MM.1S (cell line): Measurements from ENCODE around the gene RRP15.

Source experiments
- DNase-seq: peaks from one replicate; pipeline ENCODE4 v3.0.0-alpha.2; 2015
- H2AFZ ChIP-seq: fragments of 300-600 bp; sonication (generic); 2 replicates; pipeline ENCODE4 v1.6.0; 2016; ENCODE audit warnings: antibody characterized with exemption, low read length
- H3F3A ChIP-seq: fragments of 300-600 bp; sonication (generic); 2 replicates; pipeline ENCODE4 v1.6.1; 2016; ENCODE audit warnings: mild to moderate bottlenecking, antibody characterized with exemption, low read length, moderate library complexity, mixed read lengths; ENCODE audit not compliant: insufficient read depth
- H3K27ac ChIP-seq: fragments of 300-600 bp; sonication (generic); 2 replicates; pipeline ENCODE4 v1.5.1; 2016; ENCODE audit warnings: mild to moderate bottlenecking, low read length
- H3K27me3 ChIP-seq: fragments of 300-600 bp; sonication (generic); replicated peaks from 2 replicates; pipeline ENCODE4 v1.6.0; 2016; ENCODE audit warnings: low read length; ENCODE audit not compliant: insufficient read depth
- H3K36me3 ChIP-seq: fragments of 300-600 bp; sonication (generic); replicated peaks from 2 replicates; pipeline ENCODE4 v1.6.1; 2016; ENCODE audit warnings: mild to moderate bottlenecking, low read length, mixed read lengths; ENCODE audit not compliant: insufficient read depth
- H3K4me1 ChIP-seq: fragments of 300-600 bp; sonication (generic); 2 replicates; pipeline ENCODE4 v1.6.1; 2016; ENCODE audit warnings: low read length, mixed read lengths
- H3K4me2 ChIP-seq: fragments of 300-600 bp; sonication (generic); 2 replicates; pipeline ENCODE4 v1.6.0; 2016; ENCODE audit warnings: low read depth, low read length
- H3K4me3 ChIP-seq: fragments of 300-600 bp; sonication (generic); 2 replicates; pipeline ENCODE4 v1.5.1; 2016; ENCODE audit warnings: low read length, mixed read lengths
- H3K79me2 ChIP-seq: fragments of 300-600 bp; sonication (generic); 2 replicates; pipeline ENCODE4 v1.6.1; 2016; ENCODE audit warnings: mixed run types, low read length, mixed read lengths
- H3K9ac ChIP-seq: fragments of 300-600 bp; sonication (generic); 2 replicates; pipeline ENCODE4 v1.6.1; 2016; ENCODE audit warnings: low read length, mixed read lengths
- H3K9me2 ChIP-seq: fragments of 300-600 bp; sonication (generic); replicated peaks from 2 replicates; pipeline ENCODE4 v1.6.1; 2016; ENCODE audit warnings: mild to moderate bottlenecking, low read length, mixed read lengths; ENCODE audit not compliant: insufficient read depth
- H3K9me3 ChIP-seq: fragments of 300-600 bp; sonication (generic); replicated peaks from 2 replicates; pipeline ENCODE4 v1.6.1; 2016; ENCODE audit warnings: mild to moderate bottlenecking, low read length, mixed read lengths; ENCODE audit not compliant: insufficient read depth
- H4K20me1 ChIP-seq: fragments of 300-600 bp; sonication (generic); 2 replicates; pipeline ENCODE4 v1.6.1; 2016; ENCODE audit warnings: mild to moderate bottlenecking, low read length, moderate library complexity, mixed read lengths; ENCODE audit not compliant: insufficient read depth
- EZH2 ChIP-seq: fragments of 300-600 bp; sonication (generic); optimal IDR thresholded peaks from 2 replicates; pipeline ENCODE3; 2017; ENCODE audit warnings: low read depth, mild to moderate bottlenecking, antibody characterized with exemption, low read length, mixed read lengths
- EZH2phosphoT487 ChIP-seq: fragments of 300-600 bp; sonication (generic); IDR thresholded peaks from 2 replicates; pipeline ENCODE4 v1.6.1; 2018; ENCODE audit warnings: antibody characterized with exemption, low read length
- TF ChIP-seq, protein P1 (sequence below): fragments of 300-600 bp; sonication (generic); IDR thresholded peaks from 2 replicates; pipeline ENCODE4 v1.5.1; 2016; ENCODE audit warnings: antibody characterized with exemption, low read length, mixed read lengths

RRP15 gene

DNA sequence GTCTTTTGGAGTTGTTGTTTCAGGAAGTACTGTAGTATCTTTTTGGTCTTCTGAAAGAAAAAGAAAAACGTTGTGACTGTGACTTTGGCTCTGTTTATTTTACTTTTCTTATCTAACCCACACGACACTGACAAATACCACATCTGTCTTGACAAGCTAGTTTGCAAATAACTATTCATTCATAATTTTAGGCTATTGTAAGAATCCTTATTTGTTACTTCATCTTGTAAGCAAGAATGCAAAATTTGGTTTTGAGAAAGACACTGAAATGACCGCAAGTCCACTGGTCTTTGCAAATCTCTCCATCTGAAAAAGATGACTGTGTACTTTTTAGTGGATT lies 72.8 kb downstream of the RRP15 start:
- TF ChIP-seq EZH2 (no peak), EZH2phosphoT487 (no peak)
- TF ChIP-seq, protein P1, sequence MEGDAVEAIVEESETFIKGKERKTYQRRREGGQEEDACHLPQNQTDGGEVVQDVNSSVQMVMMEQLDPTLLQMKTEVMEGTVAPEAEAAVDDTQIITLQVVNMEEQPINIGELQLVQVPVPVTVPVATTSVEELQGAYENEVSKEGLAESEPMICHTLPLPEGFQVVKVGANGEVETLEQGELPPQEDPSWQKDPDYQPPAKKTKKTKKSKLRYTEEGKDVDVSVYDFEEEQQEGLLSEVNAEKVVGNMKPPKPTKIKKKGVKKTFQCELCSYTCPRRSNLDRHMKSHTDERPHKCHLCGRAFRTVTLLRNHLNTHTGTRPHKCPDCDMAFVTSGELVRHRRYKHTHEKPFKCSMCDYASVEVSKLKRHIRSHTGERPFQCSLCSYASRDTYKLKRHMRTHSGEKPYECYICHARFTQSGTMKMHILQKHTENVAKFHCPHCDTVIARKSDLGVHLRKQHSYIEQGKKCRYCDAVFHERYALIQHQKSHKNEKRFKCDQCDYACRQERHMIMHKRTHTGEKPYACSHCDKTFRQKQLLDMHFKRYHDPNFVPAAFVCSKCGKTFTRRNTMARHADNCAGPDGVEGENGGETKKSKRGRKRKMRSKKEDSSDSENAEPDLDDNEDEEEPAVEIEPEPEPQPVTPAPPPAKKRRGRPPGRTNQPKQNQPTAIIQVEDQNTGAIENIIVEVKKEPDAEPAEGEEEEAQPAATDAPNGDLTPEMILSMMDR, result no peak
- Histone ChIP-seq H3K4me3 (no peak overlapping the region), H3K79me2 (no peaks in the 10 kb centered on the region), H3K9ac (no peak overlapping the region), H3K36me3 (no peaks in the 10 kb centered on the region), H3K9me3 (no peaks in the 10 kb centered on the region), H3K27me3 (no peaks in the 10 kb centered on the region), H3F3A (no peaks in the 10 kb centered on the region), H3K9me2 (no peaks in the 10 kb centered on the region), H3K4me2 (no peak overlapping the region), H3K4me1 (no peaks in the 10 kb centered on the region), H3K27ac (no peak overlapping the region), H4K20me1 (no peaks in the 10 kb centered on the region), H2AFZ (no peak overlapping the region)
- DNase-seq, result no peak

DNA sequence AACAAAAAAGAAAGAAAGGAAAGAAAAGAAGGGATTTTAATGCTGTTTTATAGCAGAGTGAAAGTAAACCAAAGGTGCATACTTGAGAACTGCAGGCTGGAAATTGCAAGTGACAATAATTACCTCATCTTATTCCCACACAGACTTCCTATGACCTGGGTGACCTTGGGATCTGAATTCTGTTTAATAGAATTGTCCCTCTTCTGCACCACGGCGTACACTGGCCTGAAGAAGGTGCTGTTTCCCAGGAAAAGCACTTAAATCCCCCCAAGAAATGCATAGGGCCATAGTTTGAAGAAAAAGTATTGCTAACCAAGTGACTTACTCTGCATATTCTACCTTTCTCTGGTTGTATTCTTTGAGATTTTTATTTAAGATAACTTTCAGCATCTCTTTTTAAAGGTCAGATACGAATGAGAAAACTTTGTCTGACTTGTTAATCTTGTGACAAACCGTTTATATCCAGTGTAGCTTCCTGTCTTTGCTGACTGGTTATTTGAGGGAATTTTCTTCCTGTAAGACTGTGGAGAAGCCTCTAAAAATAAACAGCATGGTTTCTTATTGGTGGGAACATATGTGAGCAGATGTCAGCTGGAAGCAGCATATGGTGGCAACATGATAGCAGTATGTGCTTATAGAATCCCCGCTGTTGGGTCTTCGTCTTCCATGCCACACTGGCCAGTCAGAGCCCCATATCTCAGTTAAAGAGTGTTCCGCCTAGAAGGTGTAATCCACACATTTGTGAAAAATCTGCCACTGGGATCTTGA lies 76.4 kb downstream of the RRP15 start:
- Histone ChIP-seq H3K79me2 (no peaks in the 10 kb centered on the region), H3K27ac (no peak overlapping the region), H3K9me3 (no peaks in the 10 kb centered on the region), H3K4me2 (no peak overlapping the region), H3K27me3 (no peaks in the 10 kb centered on the region), H2AFZ (no peak overlapping the region), H3K9me2 (no peaks in the 10 kb centered on the region), H4K20me1 (no peaks in the 10 kb centered on the region), H3K4me1 (no peaks in the 10 kb centered on the region), H3K36me3 (no peaks in the 10 kb centered on the region), H3F3A (no peaks in the 10 kb centered on the region), H3K4me3 (no peak overlapping the region), H3K9ac (no peak overlapping the region)
- DNase-seq, result peak; percentile 29
- TF ChIP-seq EZH2phosphoT487 (no peak), EZH2 (no peak)
- TF ChIP-seq, protein P1, result peak; percentile 69

- Histone ChIP-seq H3F3A (no peaks in the 10 kb centered on the region), H3K36me3 (no peaks in the 10 kb centered on the region), H3K9me2 (no peaks in the 10 kb centered on the region), H3K27ac (no peak overlapping the region), H3K9ac (no peak overlapping the region), H2AFZ (no peak overlapping the region), H4K20me1 (no peaks in the 10 kb centered on the region), H3K4me2 (no peak overlapping the region), H3K4me3 (no peak overlapping the region), H3K9me3 (no peaks in the 10 kb centered on the region), H3K27me3 (no peaks in the 10 kb centered on the region), H3K4me1 (no peaks in the 10 kb centered on the region), H3K79me2 (no peaks in the 10 kb centered on the region)
- TF ChIP-seq EZH2, result no peak
- no peak for TF ChIP-seq EZH2phosphoT487
- TF ChIP-seq, protein P1, result no peak
- no peak for DNase-seq
Measured at GRCh38 chr1:218362418-218363076, 77.5 kb downstream of the RRP15 start.
